CD4-positive, alpha-beta T cell treated with Interleukin-6 for 4 hours (primary cell): Measurements from ENCODE around the gene SLC9A2.

Source experiments
- DNase-seq: peaks from one replicate; pipeline ENCODE4 v3.0.0-alpha.2; 2020; ENCODE audit warnings: mixed read lengths

SLC9A2 gene

DNA sequence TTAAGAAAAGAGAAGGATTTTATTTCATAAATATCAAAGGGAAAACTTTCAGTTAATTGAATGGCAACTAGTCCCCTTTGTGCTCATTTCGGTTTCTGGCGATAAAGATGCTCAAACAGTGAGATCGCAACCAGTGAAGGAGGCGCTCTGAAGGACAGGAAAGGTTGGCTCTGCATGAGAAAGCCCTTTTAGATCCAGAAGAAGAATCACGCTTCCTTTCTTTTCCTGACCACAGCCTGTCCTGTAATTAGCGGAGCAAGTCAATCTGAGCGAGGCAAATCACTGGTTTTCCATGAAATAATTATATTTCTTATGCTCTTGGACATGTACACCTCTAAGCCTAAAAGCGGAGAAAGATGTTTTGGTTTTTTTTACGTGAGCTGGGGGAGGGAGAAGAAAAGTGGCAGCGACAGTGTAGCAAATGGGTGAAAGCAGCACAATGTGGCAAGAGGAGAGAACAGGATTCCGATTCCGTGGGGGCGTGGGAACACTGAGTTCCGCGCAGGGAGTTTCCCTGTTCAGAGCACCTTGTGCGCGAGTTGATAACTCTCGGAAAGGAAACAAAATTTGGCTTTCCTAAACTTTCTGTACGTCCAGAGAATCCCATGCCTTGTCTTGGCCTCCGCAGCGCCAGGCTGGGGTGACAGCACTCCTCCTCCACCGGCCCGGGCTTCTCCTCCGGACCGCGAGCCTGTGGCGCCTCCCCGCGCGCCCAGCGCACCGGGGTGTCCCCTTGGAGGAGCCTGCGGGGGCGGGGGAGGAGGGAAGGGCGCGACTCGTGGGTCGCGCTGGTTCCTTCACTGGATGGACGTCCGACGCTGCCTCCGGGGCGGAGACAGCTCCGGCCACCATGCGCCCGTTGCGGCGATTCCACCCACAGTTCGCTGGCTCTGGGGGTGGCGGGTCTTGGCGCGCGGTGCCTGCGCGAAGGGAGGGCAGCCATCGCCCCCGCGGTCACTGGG is 620 bp upstream of the SLC9A2 start:
- DNase-seq, result no peak

DNA sequence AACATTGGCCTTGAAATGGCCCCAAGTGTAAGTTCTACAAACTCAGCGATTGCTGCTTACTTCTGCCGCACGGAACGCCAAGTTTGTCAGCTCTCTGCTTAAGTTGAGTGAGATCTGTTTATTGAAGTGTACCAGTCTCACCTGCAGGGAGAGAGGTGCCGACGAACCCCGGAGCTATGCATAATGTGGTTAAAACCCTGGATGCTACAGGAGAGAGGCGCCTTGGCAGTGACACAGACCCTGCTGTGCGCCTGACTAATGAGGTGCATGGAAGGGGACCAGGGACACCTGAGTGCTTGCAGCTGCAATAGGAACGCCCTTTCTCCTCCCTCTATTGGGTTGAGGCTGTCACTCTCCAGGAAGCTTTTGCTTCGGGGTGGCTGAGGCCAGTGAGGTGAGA is 979 bp downstream of the SLC9A2 start:
- no peak for DNase-seq

DNA sequence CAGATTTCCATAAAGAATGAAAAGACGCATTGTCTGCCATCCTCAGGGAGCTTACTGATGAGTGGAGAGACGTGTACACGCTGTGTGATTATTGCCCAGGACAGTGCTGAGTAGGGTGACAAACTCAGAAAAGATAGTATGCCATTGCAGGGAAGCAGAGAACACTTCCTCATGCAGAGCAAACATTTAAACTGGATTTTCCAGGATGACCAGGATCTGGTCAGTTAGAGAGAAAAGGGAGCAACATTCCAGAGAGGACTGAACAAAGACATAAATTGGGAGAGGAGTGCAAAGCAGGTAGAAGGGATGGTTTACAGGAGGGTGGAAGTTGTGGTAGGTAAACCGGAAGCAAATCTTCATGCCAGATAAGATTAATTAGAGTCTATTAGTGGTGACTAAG is 2.3 kb downstream of the SLC9A2 start:
- no peak for DNase-seq

DNA sequence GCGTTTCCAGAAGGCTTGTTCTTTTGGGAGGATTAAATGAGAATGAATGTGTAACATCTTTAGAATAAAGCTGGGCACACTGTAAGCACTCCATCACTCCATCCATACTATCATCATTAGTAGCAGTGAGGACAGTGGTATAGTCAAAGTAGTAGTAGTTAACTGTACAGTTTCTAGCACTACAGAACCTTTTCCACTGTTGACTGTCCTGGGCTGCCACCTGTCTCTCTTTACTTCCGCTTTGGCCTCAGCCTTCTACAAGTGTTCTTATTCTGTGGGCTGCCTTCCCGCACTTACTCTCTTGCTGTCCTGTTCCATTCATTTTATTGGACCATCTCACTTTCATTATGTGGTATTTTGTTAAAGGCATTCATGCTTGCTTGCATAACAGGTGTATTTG is 3.3 kb downstream of the SLC9A2 start:
- DNase-seq, result no peak

DNA sequence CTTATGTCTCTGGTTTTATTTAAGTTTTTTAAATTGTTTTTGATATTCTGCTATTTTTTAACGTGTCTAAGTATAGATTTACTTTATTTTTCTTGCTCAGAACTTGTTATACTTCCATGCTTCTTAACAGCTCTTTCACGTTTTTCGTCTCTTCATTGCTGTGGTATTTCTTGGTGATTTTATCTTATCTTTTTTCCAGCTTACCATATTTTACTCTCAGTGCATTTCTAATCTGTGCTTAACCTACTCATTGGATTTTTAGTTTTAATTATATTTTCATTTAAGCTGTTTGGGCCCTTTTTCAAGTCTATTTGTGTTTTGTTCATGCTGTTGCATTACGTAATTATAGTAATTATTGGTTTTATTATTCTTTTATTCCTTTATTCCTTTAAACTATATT is 11.1 kb downstream of the SLC9A2 start:
- DNase-seq, result no peak

DNA sequence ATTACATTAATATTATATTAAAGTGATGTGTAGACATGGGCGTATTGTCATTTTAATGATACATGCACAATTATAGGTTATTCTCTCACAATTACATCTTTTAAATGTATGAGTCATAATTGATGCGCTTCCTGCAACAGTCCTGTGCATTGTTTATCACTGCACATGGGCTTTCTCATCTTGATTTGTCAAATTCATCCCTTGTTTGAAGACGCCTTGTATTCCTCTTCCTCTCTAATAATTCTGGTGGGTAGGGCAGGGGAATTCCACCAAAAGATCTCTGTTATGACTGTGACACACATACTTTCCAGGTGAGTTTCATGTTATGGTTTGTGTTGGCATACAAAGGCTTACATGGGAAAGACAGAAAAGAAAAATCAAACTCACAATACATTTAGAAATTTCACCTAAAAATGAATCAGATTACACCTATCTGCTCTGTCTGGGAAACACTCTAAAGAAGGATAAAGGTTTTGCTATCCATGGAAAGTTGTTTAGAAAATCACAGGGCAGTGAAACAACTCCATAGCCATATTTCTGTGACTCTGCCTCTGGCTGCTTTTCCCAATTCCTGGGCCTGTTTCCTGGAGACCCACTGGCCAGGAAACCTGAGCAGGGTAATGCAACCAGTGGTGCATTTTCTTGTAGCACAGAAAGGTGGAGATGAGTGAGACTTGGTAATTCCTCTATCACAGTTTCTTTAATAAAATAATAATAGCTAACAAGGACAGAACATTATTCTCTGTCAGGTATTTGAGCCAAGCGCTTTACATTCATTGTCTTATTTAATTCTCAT is 13.2 kb downstream of the SLC9A2 start:
- no peak for DNase-seq

DNA sequence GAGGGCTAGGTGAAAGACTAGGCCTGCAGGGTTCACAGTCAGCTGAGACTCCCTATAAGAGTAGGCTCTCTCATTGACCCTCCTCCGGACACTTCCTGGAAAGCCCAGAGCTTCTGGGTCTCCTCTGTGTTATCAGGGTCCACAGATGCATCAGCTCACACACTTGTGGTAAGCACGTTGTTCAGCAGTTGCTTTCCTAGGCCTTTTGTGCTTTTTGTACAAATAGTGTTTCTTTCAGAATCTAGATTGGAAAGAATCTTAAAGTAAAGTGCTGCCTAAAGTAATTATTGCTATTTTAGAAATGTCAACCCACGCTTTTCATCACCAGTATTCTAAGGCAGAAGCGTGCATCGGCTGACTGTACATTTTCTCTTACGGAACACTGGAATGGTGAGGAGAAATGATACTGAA is 15.5 kb downstream of the SLC9A2 start:
- no peak for DNase-seq

DNA sequence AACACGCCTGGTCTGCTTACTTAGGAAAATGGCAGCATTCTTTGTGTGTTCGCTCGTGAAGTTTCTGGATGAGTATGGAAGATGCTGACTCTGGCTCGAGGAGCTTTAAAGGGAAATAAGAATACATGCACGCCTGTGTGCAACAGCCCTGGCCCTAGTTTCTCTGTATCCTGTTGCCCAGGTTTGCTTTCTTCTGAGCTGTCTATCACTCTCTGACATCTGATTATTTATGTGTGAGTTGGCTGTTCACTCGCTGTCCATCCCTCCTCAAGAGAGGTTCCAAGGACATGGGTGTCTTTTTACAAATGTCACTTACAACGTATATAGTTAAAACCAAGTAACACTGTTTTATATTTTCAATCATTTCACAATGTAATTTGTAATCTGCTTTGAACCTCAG is 16.0 kb downstream of the SLC9A2 start:
- no peak for DNase-seq

DNA sequence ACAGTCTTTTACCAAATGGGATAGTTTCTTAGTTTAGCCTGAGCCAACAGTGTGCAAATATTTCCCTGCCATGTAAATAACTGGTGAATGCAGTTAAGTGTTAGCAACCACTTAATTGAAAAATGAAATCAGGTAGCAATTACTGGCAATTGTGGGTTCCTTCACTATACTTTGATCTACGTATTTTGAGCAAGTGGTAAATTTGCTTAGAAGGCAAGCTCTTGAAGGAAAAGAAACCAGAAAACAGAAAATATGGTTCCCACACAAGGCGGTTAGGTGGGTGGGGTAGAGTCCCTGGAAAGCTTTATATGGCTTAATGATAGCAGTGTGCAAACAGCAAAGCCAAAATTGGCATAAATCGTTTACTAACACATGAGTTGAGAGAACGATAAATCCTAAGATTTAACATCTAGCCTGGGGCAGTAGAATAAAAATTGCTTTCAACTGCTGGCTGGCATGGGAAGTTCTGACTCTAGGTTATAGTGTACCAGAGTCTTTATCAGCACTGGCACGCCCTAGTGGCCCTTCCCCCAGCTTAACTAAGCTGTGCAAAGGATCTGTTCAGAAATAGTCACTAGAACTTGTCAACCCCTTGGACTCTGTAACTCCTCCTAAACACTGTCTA is 17.0 kb downstream of the SLC9A2 start:
- no peak for DNase-seq

DNA sequence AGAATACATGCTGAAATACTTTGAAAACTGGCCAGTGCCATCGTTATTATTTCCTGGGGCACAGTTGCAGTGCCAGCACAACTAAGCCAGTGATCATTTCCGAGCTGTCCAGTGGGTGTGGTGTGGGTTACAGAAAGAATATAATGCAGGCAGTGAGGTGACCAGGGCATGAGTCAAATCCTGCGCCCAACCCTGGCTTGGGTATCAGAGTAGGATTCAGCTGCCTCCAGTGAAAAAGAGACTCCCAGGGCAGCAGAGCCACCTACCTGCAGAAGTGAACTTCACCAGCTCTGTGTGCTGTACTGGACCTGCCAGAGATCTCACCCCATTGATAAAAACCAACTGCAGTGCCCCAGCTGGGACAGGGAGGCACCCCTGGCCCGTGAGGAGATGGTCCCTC is 18.0 kb downstream of the SLC9A2 start:
- DNase-seq, result no peak

DNA sequence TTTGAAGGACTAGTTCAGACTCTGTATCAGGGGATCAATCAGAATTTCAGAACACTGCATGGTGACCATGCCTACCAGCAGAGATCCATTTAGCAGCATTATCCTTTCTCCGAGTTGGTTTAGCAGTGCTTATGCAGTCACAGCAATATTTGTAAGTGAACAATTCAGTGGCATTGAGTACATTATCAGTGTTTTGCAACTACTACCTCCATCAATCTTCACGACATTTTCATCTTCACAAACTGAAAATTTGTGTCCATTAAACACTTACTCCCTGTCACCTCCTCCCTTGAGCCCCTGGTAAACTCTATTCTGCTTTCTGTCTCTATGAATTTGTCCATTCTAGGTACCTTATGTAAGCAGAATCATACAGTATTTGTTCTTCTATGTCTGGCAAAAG is 20.1 kb downstream of the SLC9A2 start:
- no peak for DNase-seq

DNA sequence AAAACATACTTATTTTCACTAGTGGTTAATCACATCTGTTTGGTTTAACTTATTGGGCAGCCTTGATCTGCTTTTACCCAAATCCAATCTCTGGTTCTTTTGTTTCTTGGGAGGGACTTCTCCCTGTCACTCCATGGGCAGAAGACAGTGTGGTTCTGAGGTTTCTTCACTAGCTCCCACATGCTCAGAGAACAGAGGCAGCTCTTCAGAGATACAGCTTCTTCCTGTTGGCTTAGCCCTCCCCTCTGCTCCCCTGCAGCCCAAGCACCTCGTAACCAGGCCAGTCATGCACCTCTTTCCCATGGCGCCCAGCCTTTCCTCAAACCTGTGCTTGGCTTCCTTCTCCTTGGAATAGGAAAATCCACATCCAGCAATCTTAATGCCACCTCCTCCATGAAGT is 32.8 kb downstream of the SLC9A2 start:
- no peak for DNase-seq

DNA sequence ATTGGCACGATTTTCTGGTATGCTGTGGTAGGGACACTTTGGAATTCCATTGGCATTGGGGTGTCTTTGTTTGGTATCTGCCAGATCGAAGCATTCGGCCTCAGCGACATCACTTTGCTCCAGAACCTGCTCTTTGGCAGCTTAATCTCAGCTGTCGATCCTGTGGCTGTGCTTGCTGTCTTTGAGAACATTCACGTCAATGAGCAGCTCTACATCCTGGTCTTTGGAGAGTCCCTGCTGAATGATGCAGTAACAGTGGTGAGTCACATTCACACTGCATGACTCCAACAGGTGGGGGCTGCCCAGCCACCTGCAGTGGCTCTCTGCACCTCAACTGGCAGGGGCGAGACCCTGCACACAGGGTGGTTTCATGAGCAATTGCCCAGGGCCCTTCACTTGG is 38.4 kb downstream of the SLC9A2 start:
- DNase-seq, result no peak

DNA sequence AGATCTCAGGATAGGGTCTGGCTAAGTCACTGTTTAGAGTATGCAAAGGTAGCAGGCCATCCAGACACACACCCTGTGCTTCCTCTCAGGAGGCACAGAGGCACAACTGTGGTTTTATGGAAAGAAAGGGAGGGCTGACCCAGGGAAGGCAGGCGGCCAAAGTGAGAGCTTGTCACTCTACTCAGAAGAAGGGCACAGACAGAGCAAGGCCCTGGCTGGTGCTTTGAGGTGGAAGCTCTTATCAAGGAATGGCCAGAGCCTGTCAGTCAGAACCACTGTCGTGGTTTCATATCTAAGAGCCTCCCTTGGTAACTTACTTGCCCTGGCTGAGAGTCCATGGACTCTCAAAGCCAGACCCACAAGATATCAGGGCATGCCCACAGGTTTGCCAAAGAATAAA is 40.7 kb downstream of the SLC9A2 start:
- DNase-seq, result no peak

DNA sequence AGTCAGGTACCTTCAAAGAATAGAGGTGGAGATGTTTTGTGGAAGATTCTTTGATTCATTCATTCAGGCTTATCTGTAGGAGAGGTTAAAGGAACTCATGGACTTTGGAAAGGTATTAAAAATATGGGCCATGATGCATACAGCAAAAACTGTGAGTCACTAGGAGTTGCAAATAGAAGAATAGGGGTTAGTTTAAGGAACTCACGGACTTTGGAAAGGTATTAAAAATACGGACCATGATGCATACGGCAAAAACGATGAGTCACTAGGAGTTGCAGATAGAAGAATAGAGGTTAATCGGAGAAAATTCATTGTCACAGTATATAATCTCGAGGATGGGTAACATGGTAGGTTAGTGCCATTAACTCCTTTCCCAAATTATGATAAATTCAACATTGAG is 41.2 kb downstream of the SLC9A2 start:
- no peak for DNase-seq

DNA sequence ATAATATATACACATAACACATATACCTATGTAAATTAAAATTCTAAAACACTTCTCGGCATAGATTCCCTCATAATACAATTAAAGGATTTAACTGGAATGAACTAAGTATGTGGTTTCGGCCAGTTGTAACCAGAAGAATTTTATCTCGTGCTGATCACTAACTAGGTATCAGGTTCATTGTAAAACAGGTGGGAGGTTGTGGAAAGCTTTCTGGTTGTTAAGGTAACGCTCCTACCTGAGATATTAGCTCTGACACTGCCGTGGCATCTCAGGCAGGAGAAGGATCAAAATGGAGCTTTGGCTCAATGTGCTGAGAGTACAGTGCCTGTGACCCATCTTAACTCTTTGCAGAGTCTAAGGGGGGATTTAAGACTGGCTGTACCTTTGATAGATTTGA is 42.5 kb downstream of the SLC9A2 start:
- no peak for DNase-seq

DNA sequence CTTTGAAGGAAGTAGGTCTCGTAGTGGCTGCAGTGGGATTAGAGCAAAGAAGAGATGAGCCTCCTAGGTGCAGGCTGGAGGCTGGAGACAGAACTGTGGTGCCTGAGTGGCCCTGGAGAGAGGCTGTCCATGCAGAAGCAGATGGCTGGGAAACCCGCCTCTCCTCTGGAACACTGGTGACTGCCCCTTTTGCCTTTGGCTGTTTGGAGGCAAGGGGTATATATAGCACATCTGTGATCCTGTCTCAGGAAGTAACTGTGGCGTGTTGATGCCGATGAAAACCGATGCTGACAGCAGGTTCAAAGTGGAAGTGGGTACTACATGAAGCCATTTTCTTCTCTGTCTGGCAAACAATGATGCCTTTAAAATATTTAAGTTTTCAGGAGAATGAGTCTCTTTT is 43.5 kb downstream of the SLC9A2 start:
- DNase-seq, result no peak

DNA sequence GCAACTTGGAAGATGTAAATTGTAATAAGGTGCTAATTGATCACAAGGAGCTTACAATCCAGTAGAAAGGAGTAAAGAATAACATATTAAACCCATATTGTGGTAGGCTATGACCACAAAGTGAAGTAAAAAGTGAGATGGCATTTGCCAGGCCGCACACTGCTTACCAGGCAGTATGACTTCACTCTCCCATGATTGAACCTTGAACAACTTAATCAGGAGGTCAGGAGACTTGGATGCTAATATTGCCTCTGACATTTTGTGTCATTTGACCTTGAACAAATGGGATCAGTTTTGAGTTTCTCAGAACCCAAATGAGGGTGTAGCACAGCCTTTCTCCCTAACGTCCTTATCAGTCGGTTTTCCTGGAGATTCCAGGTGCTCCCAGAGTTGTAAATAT is 44.0 kb downstream of the SLC9A2 start:
- DNase-seq, result no peak

DNA sequence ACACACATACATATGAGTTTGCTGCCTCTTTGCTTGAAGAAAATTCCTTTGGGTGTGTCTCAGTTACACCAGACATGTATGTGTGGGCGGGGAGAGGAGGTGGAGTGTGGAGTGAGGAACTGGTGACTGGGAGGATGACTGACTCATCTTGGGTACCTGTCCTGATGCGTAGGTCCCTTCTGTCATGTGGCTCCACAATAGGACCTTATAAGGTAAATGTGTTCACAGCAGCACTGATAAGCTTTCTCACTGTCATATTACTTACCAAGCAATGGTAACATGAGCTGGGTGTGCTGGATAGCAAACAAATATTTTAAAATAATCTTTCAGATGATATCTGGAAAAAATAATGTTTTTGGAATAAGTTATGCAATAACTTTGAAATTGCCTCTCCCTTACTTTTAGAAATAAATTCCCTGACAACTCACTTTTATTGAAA is 45.1 kb downstream of the SLC9A2 start:
- DNase-seq, result no peak

DNA sequence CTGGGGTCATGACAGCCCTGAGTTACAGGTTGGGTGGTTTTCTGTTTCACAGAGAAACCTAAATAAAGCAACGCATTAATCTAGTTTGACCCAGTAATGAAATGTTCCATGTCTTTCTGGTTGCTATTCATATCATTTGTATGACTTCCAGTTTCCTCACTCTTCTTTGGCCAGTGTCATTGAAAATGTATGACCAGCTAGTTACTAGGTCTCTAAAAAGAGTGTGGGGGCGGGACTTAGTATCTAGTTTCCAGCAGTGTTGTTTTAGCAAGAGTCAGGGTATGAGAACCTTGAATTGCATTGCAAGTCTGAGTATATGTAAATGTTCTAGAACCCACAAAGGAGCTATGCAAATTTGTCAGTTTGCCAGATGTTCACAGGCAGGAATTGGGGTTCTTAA is 47.7 kb downstream of the SLC9A2 start:
- no peak for DNase-seq

DNA sequence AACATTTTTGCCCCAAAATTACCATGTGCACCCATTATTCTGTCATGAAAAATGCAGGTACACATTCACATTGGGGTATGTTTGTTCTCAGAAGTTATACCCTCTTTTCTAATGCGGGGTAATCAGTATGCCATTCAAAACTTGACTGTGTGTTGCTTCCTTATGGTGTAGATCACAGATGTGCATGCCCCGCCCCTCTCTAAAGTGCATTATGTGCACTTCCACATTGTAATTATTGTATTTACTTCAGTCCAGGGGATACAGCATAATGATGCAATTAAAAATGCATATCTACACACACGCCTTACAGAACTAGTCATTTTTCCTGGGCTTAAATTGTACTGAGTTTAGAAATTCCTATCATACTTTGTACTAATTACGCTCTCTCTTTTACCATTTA is 48.8 kb downstream of the SLC9A2 start:
- no peak for DNase-seq

DNA sequence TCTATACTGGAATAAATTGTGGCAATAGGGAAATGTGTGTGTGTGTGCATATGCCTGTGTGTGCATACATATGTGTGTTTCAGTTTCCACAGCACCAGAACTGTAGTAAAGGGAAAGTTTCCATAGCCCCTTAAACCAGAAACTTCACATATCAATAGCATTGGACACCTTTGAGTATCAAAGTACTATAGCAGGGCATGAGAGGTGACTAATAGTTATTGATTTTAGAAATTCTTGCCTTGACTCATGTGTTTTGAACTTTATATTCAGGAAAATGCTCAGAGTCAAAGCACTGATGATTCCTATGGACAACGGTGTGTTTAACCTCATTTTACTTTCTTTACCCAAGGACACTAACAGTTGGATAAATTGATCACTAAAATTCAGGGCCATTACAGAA is 50.0 kb downstream of the SLC9A2 start:
- no peak for DNase-seq

DNA sequence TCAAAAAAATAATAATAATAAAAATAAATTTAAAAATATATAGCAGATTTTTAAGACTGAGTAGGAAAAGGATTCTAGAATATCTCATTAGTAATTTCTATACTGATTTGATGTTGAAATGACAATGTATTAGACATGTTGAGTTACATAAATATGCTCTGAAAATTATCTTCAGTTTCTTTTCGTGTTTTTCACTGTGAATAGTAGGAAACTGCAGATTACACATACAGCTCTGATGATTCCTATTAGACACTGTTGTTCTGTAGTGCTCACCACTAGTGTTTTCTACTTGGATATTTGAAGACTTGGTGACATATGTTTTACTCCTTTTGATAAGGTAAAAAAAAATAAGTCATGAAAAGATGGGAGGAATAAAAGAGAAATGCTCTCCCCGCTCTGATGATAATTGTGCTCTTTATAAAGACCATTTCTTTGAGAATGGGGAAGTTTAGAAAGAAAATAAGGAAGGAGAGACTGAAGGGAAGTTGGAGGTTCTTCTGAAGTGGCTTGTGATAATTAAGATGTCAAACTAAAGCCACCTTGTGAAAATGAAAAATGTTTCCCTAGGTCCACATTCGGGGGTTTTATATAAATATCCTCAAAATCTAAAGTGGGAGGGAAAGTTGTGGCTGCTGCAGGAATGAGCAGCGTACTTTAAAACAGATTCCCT is 52.9 kb downstream of the SLC9A2 start:
- no peak for DNase-seq
